GM23338 (cell line): ENCODE results near the gene HUS1.
A peak's percentile ranks its signal among the peaks of the same experiment; 100 is the strongest.

Experiments used
- CREB1 ChIP-seq: fragments of 250-450 bp; sonication (Bioruptor Pico); IDR thresholded peaks from 2 replicates; pipeline ENCODE4 v1.5.0; 2020; ENCODE audit warnings: low read depth, mild to moderate bottlenecking, moderate library complexity
- CTCF ChIP-seq, 2 experiments: fragments of 200-600 bp in 1 of 2; sonication (generic) in 1 of 2; conservative IDR thresholded peaks; 2 replicates each; pipeline versions ENCODE4 v1.5.1 to v1.6.1; 2016 to 2017; ENCODE audit warnings: antibody characterized with exemption in 2 of 2, low read depth in 2 of 2, mild to moderate bottlenecking in 2 of 2, moderate library complexity in 1 of 2
- ETS1 ChIP-seq: IDR thresholded peaks from 2 replicates; pipeline ENCODE4 v1.6.1; 2016; ENCODE audit warnings: antibody characterized with exemption
- EZH2 ChIP-seq: fragments of 200-600 bp; sonication (generic); IDR thresholded peaks from one replicate; pipeline ENCODE4 v1.8.0; 2017; ENCODE audit warnings: antibody characterized with exemption, mild to moderate bottlenecking, low read depth; ENCODE audit not compliant: unreplicated experiment
- EZH2phosphoT487 ChIP-seq: fragments of 200-600 bp; sonication (generic); IDR thresholded peaks from one replicate; pipeline ENCODE4 v1.8.1; 2018; ENCODE audit warnings: antibody characterized with exemption; ENCODE audit not compliant: unreplicated experiment
- JUNB ChIP-seq: IDR thresholded peaks from one replicate; pipeline ENCODE4 v1.6.1; 2016; ENCODE audit warnings: antibody characterized with exemption; ENCODE audit not compliant: unreplicated experiment
- NANOG ChIP-seq: IDR thresholded peaks from 2 replicates; pipeline ENCODE4 v1.6.1; 2016; ENCODE audit warnings: antibody characterized with exemption, borderline replicate concordance
- POLR2AphosphoS5 ChIP-seq: IDR thresholded peaks from 2 replicates; pipeline ENCODE4 v1.6.1; 2016; ENCODE audit warnings: antibody characterized with exemption, low read depth
- STAT1 ChIP-seq: IDR thresholded peaks from one replicate; pipeline ENCODE4 v1.6.1; 2016; ENCODE audit warnings: antibody characterized with exemption; ENCODE audit not compliant: unreplicated experiment
- ZNF114 ChIP-seq: fragments of 250-450 bp; sonication (Bioruptor Pico); IDR thresholded peaks from 2 replicates; pipeline ENCODE4 v1.5.0; 2020; ENCODE audit warnings: mild to moderate bottlenecking, moderate library complexity
- ZNF331 ChIP-seq: fragments of 250-450 bp; sonication (Bioruptor Pico); IDR thresholded peaks from 2 replicates; pipeline ENCODE4 v1.5.0; 2020; ENCODE audit warnings: low read depth, mild to moderate bottlenecking, moderate library complexity
- TF ChIP-seq, protein P1 (sequence below): IDR thresholded peaks from one replicate; pipeline ENCODE4 v1.6.1; 2018; ENCODE audit warnings: antibody characterized with exemption; ENCODE audit not compliant: unreplicated experiment
- TF ChIP-seq, protein P2 (sequence below): fragments of 250-450 bp; sonication (Bioruptor Pico); IDR thresholded peaks from 2 replicates; pipeline ENCODE4 v1.5.0; 2020; ENCODE audit warnings: mild to moderate bottlenecking, moderate library complexity

DNA sequence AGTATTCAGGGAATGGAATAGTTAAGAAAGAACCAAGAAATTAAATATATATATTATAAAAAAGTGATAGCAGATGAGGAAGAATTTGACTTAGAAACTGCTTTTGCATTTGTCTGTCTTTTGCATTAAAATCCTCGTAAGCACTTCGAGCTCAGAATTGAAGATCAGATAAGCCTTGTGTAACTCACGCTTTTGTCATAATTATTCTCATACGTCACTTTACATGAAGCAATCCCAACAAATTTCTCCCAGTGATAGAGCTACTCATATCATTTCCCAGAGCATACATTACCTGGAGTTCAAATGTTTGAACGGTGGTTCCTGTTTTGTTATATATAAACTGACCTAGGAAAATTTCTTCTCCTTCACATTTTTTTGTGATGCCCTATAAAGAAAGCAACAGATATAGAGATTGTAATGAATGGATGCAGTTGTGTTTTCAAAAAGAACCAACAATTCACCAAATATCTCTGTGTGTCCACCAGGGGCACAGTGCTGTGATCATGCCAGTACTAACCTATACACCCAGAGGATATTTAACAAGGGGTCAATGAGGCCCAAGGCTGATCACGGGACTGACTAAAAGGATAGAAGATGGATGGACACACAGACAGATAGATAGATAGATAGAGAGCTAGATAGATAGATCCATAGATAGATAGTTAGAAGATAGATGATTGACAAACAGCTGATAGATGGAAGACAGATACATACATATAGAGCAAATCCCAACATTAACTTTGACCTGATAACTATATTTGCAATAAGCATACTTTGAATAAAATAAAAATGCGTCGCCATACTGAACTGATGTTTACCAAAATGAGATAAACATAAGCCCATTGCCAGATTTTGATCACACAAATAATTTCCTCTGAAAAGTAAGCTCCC is 9.3 kb upstream of the HUS1 start:
- TF ChIP-seq POLR2AphosphoS5 (no peak), CTCF (conservative IDR thresholded peaks at IDR 0.05; ENCODE audit: low read depth in 2 of 2) (peak; percentile 35 to 60; a peak in 3 of 4 replicates), CREB1 (CRISPR knock-in tag) (no peak), EZH2 (no peak), EZH2phosphoT487 (no peak), ZNF114 (CRISPR knock-in tag) (no peak), ETS1 (no peak), JUNB (no peak), ZNF331 (CRISPR knock-in tag) (no peak), STAT1 (no peak), NANOG (no peak)
- TF ChIP-seq, protein P1, sequence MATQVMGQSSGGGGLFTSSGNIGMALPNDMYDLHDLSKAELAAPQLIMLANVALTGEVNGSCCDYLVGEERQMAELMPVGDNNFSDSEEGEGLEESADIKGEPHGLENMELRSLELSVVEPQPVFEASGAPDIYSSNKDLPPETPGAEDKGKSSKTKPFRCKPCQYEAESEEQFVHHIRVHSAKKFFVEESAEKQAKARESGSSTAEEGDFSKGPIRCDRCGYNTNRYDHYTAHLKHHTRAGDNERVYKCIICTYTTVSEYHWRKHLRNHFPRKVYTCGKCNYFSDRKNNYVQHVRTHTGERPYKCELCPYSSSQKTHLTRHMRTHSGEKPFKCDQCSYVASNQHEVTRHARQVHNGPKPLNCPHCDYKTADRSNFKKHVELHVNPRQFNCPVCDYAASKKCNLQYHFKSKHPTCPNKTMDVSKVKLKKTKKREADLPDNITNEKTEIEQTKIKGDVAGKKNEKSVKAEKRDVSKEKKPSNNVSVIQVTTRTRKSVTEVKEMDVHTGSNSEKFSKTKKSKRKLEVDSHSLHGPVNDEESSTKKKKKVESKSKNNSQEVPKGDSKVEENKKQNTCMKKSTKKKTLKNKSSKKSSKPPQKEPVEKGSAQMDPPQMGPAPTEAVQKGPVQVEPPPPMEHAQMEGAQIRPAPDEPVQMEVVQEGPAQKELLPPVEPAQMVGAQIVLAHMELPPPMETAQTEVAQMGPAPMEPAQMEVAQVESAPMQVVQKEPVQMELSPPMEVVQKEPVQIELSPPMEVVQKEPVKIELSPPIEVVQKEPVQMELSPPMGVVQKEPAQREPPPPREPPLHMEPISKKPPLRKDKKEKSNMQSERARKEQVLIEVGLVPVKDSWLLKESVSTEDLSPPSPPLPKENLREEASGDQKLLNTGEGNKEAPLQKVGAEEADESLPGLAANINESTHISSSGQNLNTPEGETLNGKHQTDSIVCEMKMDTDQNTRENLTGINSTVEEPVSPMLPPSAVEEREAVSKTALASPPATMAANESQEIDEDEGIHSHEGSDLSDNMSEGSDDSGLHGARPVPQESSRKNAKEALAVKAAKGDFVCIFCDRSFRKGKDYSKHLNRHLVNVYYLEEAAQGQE = no peak
- TF ChIP-seq, protein P2, sequence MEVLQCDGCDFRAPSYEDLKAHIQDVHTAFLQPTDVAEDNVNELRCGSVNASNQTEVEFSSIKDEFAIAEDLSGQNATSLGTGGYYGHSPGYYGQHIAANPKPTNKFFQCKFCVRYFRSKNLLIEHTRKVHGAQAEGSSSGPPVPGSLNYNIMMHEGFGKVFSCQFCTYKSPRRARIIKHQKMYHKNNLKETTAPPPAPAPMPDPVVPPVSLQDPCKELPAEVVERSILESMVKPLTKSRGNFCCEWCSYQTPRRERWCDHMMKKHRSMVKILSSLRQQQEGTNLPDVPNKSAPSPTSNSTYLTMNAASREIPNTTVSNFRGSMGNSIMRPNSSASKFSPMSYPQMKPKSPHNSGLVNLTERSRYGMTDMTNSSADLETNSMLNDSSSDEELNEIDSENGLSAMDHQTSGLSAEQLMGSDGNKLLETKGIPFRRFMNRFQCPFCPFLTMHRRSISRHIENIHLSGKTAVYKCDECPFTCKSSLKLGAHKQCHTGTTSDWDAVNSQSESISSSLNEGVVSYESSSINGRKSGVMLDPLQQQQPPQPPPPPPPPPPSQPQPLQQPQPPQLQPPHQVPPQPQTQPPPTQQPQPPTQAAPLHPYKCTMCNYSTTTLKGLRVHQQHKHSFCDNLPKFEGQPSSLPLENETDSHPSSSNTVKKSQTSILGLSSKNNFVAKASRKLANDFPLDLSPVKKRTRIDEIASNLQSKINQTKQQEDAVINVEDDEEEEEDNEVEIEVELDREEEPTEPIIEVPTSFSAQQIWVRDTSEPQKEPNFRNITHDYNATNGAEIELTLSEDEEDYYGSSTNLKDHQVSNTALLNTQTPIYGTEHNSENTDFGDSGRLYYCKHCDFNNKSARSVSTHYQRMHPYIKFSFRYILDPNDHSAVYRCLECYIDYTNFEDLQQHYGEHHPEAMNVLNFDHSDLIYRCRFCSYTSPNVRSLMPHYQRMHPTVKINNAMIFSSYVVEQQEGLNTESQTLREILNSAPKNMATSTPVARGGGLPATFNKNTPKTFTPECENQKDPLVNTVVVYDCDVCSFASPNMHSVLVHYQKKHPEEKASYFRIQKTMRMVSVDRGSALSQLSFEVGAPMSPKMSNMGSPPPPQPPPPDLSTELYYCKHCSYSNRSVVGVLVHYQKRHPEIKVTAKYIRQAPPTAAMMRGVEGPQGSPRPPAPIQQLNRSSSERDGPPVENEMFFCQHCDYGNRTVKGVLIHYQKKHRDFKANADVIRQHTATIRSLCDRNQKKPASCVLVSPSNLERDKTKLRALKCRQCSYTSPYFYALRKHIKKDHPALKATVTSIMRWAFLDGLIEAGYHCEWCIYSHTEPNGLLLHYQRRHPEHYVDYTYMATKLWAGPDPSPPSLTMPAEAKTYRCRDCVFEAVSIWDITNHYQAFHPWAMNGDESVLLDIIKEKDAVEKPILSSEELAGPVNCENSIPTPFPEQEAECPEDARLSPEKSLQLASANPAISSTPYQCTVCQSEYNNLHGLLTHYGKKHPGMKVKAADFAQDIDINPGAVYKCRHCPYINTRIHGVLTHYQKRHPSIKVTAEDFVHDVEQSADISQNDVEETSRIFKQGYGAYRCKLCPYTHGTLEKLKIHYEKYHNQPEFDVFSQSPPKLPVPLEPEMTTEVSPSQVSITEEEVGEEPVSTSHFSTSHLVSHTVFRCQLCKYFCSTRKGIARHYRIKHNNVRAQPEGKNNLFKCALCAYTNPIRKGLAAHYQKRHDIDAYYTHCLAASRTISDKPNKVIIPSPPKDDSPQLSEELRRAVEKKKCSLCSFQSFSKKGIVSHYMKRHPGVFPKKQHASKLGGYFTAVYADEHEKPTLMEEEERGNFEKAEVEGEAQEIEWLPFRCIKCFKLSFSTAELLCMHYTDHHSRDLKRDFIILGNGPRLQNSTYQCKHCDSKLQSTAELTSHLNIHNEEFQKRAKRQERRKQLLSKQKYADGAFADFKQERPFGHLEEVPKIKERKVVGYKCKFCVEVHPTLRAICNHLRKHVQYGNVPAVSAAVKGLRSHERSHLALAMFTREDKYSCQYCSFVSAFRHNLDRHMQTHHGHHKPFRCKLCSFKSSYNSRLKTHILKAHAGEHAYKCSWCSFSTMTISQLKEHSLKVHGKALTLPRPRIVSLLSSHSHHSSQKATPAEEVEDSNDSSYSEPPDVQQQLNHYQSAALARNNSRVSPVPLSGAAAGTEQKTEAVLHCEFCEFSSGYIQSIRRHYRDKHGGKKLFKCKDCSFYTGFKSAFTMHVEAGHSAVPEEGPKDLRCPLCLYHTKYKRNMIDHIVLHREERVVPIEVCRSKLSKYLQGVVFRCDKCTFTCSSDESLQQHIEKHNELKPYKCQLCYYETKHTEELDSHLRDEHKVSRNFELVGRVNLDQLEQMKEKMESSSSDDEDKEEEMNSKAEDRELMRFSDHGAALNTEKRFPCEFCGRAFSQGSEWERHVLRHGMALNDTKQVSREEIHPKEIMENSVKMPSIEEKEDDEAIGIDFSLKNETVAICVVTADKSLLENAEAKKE (CRISPR knock-in tag) = no peak
